Sigmoid colon (tissue), 4 donors: ENCODE measurements around the gene VAC14.

Experiments used
- CTCF ChIP-seq, 4 experiments: fragments of 450-650 bp in 3 of 4; fragments of 200-600 bp in 1 of 4; IDR thresholded peaks; one replicate each; pipeline ENCODE4 v1.5.1; 2016 to 2019; ENCODE audit warnings: antibody characterized with exemption in 4 of 4, mild to moderate bottlenecking in 3 of 4, moderate library complexity in 2 of 4
- EP300 ChIP-seq, 4 donors: sonication (generic); formaldehyde crosslinking; IDR thresholded peaks; one replicate each; pipeline ENCODE4 v1.6.1; 2017; ENCODE audit warnings: antibody characterized with exemption in 4 of 4
- POLR2A ChIP-seq, 2 donors: fragments of 450-650 bp; IDR thresholded peaks; one replicate each; pipeline ENCODE4 v1.6.1; 2016; ENCODE audit warnings: antibody characterized with exemption in 2 of 2, mild to moderate bottlenecking in 2 of 2, moderate library complexity in 2 of 2
- POLR2AphosphoS5 ChIP-seq, 4 donors: sonication (generic); formaldehyde crosslinking; IDR thresholded peaks; one replicate each; pipeline ENCODE4 v1.6.1; 2017; ENCODE audit warnings: antibody characterized with exemption in 4 of 4

GRCh38 chr16:70681382-70682238 is 119.3 kb downstream of the VAC14 start:
- TF ChIP-seq CTCF (IDR thresholded peaks at IDR 0.05) = no peak
- TF ChIP-seq POLR2A (IDR thresholded peaks at IDR 0.05) = no peak
- TF ChIP-seq POLR2AphosphoS5 (IDR thresholded peaks at IDR 0.05) = no peak
- no peak for TF ChIP-seq EP300 (IDR thresholded peaks at IDR 0.05)
